CMK (cell line): ENCODE results near the gene UBE2E1.
"Not testable (repeated sequence)": the region's sequence is repeated elsewhere in the genome, so short reads cannot be mapped to it uniquely, and the experiment has no call there.

Source experiments
- DNase-seq: peaks from one replicate; pipeline ENCODE4 v3.0.0-alpha.2; 2010; ENCODE audit warnings: low read depth

The UBE2E1 gene

DNA sequence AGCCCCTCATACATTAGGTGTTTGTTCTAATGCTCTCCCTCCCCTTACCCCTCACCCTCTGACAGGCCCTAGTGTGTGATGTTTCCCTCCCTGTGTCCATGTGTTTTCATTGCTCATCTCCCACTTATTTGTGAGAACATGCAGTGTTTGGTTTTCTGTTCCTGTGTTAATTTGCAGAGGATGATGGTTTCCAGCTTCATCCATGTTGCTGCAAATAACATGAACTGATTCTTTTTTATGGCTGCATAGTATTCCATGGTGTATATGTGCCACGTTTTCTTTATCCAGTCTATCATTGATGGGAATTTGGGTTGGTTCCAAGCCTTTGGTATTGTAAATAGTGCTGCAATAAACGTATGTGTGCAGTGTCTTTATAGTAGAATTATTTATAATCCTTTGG, 43.7 kb downstream of the UBE2E1 start:
- DNase-seq: not testable (repeated sequence)

GRCh38 chr3:23856286-23856685, 50.5 kb downstream of the UBE2E1 start:
- DNase-seq: no peak

- no peak for DNase-seq
Observed at GRCh38 chr3:23859012-23859743, 53.4 kb downstream of the UBE2E1 start.

DNA sequence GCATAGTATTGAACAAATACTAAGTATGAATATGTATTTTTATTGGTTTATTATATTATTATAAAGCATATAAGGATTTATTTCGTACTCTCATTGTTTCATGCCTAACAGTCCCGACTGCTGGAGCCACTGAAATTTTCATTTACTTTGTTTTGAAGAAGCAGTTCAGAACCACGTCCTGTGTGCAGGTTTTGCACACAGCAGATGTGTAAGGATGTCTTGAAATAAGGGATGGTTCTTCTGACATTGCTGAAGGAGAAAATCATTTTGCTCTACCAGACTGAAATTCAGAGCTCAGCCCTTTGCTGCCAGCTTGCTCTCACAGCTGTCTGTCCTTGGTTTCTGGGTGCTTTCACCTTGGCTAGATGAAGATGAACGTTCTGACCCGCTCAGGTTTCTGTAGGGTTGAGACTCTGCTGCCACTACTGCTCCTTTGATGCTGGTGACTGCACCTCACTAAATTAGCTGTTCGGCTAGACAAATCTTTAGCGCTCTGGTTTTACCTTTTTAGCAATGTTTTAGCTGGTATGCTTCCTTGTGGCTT, 54.2 kb downstream of the UBE2E1 start:
- DNase-seq: no peak

DNA sequence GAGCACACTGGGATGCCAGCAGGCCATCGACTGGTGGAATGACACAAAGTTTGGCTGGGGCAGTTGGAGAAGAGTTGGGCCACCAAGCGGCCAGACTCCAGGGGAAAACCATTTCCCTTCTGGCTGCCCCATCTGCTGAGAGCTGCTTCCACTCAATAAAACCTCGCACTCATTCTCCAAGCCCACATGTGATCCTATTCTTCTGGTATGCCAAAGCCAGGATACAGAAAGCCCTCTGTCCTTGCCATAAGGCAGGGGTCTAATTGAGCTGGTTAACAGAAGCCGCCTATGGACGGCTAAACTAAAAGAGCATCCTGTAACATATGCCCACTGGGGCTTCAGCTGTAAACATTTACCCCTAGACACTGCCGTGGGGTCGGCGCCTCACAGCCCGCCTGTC, 55.9 kb downstream of the UBE2E1 start:
- no peak for DNase-seq

- DNase-seq: no peak
Observed at GRCh38 chr3:23863060-23863459, 57.3 kb downstream of the UBE2E1 start.

DNA sequence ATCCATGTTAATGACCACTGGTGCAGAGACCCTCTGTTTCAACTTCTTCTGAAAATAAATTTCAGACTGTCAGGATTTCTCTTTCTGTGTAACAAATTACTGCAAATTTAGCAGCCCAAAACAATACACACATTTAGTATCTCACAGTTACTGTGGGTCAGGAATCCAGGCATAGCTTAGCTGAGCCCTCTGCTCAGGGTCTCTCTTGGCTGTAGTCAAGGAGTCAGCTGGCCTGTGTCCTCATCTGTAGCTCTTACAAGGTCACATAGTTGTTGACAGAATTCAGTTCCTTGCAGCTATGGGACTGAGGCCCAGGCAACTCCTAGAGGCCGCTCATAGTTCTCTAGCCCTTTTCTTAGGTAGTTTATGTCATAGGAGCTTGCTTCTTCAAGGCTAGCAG, 59.2 kb downstream of the UBE2E1 start:
- no peak for DNase-seq

DNA sequence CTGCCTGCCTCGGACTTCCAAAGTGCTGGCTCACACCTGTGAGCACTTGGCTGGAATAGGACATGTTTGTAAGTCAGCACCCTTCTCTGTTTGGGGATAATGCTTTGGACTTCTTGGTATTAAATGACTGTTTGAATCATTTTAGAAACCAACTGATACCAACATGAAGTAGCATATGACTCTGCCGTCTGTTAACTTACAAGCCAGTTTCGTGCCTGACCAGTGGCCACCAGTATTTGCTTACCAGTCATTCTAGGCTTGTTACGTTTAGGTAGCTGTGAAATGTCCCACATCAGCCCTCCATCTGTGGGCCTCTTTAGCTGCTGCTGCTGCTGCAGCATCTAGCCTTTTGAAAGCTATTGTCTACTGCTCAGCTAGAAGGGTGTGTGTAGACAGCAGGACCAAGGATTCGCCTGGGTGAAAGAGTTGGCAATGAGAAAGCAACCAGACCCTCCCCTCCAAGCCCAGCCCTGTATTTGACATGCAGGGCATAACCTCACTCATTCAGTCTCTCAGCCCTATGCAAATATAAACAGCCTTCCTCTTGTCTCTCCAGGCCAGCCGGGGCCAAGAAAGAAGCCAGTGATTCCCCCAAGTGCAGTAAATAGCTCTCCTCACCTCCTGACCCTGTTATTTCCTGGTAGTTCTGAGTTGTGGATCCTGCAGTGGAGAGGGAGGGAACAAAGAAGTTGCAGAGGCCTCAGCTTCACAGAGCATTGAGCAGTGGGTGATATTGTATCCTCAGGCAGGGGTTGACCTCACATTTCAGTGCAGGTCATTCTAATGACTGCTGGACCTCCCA, 60.0 kb downstream of the UBE2E1 start:
- DNase-seq: no peak

- DNase-seq: no peak
Observed at GRCh38 chr3:23867400-23867799, 61.6 kb downstream of the UBE2E1 start.

GRCh38 chr3:23867838-23868237, 62.1 kb downstream of the UBE2E1 start:
- no peak for DNase-seq

- no peak for DNase-seq
Observed at GRCh38 chr3:23869977-23870662, 64.4 kb downstream of the UBE2E1 start.

GRCh38 chr3:23870663-23871043, 64.9 kb downstream of the UBE2E1 start:
- not testable (repeated sequence) for DNase-seq

- not testable (repeated sequence) for DNase-seq
Observed at GRCh38 chr3:23871361-23871760, 65.6 kb downstream of the UBE2E1 start.

DNA sequence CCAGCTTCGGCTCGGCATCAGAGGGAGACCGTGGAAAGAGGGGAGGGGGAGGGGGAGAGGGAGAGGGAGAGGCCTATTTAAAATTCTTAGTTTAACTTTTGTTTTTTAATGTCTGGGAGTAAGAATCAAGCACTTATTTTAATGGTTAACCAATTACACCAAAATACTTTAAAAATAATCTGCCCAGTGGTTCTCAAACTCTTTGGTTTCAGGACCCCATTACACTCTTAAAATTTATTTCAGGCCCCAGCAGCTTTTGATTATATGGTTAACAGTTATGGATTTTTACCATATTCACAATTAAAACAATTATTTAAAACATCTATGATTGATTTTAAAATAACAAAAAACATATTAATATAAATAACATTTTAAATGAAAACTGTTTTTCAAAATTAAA, 66.6 kb downstream of the UBE2E1 start:
- no peak for DNase-seq

GRCh38 chr3:23873941-23874340, 68.2 kb downstream of the UBE2E1 start:
- DNase-seq: no peak

DNA sequence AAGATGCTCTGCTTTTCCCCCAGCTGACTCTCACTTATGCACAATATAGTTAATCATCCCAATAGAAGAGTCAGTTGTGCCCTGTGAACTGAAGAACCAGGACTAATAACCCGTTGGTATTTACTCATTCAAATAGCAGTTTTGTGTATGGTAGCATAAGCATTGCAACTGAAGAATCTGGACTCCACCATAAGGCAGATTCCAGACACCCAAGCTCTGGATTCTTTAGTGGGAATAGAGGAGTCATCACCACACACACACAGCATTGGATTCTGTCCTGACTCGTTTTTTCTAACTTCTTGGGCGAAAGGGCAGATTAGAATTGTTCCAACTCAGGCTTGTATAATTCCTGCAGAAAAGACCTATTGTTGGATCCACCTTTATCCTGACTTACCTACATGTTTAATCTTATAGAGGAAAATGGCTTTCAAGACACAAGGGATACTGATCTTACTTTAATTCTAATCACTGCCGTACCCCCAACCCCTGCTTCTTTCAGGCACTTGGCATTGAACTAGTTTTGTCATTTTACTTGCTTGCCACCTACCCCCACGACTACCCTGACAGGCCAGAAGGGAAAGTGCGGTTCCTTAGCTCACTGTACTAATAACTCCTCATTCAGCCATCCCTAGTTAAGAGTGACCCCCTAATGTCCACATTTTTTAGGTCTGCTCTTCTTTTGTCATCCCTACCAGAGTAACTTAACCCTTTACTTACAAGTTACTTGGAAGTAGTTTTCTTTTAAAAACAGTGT, 68.8 kb downstream of the UBE2E1 start:
- no peak for DNase-seq

DNA sequence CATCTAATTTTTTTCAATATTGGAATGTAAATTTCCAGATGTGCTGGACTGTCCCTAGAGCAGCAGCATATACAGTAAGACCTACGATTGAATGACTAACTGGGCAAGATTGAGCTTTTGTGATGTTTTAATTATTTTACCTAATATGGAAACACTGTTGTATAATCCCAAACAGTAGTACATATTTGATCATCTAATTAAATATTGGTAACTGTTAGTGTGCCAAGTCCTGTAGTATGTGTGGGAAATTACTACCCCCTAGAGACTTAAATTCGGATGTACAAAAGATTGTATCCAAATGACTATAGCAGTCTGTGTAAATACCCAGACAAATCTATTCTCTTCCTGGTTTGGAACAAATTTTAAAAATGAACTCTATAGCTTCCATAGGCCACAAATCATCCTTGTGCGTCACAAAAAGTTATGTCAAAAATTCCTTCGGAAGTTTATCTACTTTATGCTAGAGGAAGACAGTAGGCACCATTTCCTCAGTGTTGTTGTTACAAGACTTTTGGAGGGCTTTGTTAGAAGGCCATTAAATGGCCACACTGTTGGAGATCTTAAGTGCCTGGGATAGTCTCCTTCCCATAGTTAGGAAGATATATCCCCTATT, 69.5 kb downstream of the UBE2E1 start:
- DNase-seq: no peak

DNA sequence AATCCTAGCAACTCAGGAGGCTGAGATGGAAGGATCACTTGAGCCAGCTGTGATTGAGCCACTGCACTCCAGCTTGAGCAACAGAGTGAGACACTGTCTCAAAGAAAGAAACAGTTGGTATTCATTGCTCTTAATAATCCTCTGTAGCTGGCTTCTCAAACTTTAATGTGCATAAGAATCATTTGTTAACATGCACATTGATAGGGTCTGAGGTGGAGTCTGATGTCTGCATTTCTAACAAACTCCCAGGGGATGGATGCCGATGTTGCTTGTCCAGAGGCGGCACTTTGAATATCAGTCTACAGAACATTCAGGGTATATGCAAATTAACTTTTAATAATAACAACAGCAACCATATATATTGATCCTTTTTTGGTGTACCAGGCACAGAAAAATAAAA, 71.2 kb downstream of the UBE2E1 start:
- no peak for DNase-seq

GRCh38 chr3:23877329-23877980, 71.7 kb downstream of the UBE2E1 start:
- DNase-seq: no peak

- DNase-seq: no peak
Observed at GRCh38 chr3:23879485-23879884, 73.7 kb downstream of the UBE2E1 start.
